ENCODE data around the gene SRD5A2.

SRD5A2 gene

DNA sequence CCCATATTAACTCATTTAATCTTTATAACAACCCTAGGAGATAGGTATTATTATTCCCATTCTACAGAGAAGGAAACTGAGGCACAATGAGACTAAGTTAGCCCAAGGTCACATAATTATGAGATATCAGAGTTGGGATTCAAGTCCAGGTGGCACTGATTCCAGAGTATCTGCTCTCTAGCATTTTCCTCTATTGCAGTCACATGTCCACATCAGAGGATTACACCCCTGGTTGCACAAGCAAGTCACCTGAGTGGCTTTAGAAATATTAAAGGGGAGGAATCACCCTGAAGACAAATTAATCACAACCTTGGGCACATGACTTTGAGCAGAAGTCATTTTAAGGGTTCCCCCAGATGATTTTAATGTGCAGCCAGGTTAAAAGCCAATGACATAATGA, 23.8 kb downstream of the SRD5A2 start:
- H3K9me3 ChIP-seq (ENCODE audit: control insufficient read depth, insufficient read depth, low read depth, low read length), result no peaks in the 10 kb centered on the region
- ChIA-PET POLR2A (no interaction called here), CTCF (no interaction called here)
- H3K36me3 ChIP-seq (ENCODE audit: control insufficient read depth in 2 of 2, insufficient read depth in 1 of 2, low read length in 2 of 2), result no peaks in the 10 kb centered on the region
- no peaks in the 10 kb centered on the region for H3K4me1 ChIP-seq (ENCODE audit: control insufficient read depth, insufficient read depth, low read length)
- no peak overlapping the region for H3K4me3 ChIP-seq (ENCODE audit: low read depth, low read length)
- TF ChIP-seq ZNF433 (tag by site-specific recombination; IDR thresholded peaks at IDR 0.05; ENCODE audit: low read depth), result no peak
- TF ChIP-seq ZNF2 (tag by site-specific recombination; IDR thresholded peaks at IDR 0.05), result no peak
- TF ChIP-seq, protein P1, sequence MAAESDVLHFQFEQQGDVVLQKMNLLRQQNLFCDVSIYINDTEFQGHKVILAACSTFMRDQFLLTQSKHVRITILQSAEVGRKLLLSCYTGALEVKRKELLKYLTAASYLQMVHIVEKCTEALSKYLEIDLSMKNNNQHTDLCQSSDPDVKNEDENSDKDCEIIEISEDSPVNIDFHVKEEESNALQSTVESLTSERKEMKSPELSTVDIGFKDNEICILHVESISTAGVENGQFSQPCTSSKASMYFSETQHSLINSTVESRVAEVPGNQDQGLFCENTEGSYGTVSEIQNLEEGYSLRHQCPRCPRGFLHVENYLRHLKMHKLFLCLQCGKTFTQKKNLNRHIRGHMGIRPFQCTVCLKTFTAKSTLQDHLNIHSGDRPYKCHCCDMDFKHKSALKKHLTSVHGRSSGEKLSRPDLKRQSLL (tag by site-specific recombination; IDR thresholded peaks at IDR 0.05), result no peak
- no peak for TF ChIP-seq ZNF791 (tag by site-specific recombination; IDR thresholded peaks at IDR 0.05)
- TF ChIP-seq, protein P2, sequence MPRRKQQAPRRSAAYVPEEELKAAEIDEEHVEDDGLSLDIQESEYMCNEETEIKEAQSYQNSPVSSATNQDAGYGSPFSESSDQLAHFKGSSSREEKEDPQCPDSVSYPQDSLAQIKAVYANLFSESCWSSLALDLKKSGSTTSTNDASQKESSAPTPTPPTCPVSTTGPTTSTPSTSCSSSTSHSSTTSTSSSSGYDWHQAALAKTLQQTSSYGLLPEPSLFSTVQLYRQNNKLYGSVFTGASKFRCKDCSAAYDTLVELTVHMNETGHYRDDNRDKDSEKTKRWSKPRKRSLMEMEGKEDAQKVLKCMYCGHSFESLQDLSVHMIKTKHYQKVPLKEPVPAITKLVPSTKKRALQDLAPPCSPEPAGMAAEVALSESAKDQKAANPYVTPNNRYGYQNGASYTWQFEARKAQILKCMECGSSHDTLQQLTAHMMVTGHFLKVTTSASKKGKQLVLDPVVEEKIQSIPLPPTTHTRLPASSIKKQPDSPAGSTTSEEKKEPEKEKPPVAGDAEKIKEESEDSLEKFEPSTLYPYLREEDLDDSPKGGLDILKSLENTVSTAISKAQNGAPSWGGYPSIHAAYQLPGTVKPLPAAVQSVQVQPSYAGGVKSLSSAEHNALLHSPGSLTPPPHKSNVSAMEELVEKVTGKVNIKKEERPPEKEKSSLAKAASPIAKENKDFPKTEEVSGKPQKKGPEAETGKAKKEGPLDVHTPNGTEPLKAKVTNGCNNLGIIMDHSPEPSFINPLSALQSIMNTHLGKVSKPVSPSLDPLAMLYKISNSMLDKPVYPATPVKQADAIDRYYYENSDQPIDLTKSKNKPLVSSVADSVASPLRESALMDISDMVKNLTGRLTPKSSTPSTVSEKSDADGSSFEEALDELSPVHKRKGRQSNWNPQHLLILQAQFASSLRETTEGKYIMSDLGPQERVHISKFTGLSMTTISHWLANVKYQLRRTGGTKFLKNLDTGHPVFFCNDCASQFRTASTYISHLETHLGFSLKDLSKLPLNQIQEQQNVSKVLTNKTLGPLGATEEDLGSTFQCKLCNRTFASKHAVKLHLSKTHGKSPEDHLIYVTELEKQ (tag by site-specific recombination; IDR thresholded peaks at IDR 0.05; ENCODE audit: borderline replicate concordance), result no peak
- no peak for TF ChIP-seq YY2 (tag by site-specific recombination; IDR thresholded peaks at IDR 0.05)
- TF ChIP-seq SCRT1 (tag by site-specific recombination; IDR thresholded peaks at IDR 0.05; ENCODE audit: borderline replicate concordance), result no peak
- TF ChIP-seq, protein P3, sequence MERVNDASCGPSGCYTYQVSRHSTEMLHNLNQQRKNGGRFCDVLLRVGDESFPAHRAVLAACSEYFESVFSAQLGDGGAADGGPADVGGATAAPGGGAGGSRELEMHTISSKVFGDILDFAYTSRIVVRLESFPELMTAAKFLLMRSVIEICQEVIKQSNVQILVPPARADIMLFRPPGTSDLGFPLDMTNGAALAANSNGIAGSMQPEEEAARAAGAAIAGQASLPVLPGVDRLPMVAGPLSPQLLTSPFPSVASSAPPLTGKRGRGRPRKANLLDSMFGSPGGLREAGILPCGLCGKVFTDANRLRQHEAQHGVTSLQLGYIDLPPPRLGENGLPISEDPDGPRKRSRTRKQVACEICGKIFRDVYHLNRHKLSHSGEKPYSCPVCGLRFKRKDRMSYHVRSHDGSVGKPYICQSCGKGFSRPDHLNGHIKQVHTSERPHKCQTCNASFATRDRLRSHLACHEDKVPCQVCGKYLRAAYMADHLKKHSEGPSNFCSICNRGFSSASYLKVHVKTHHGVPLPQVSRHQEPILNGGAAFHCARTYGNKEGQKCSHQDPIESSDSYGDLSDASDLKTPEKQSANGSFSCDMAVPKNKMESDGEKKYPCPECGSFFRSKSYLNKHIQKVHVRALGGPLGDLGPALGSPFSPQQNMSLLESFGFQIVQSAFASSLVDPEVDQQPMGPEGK (tag by site-specific recombination; IDR thresholded peaks at IDR 0.05), result no peak
- no peak for TF ChIP-seq ZNF174 (tag by site-specific recombination; IDR thresholded peaks at IDR 0.05)
- no peak for TF ChIP-seq SETDB1 (IDR thresholded peaks at IDR 0.05; ENCODE audit: insufficient read length, low read length)
- TF ChIP-seq ZNF221 (tag by site-specific recombination; IDR thresholded peaks at IDR 0.05; ENCODE audit: borderline replicate concordance), result no peak
- TF ChIP-seq ZFP37 (tag by site-specific recombination; IDR thresholded peaks at IDR 0.05), result no peak
- TF ChIP-seq, protein P4, sequence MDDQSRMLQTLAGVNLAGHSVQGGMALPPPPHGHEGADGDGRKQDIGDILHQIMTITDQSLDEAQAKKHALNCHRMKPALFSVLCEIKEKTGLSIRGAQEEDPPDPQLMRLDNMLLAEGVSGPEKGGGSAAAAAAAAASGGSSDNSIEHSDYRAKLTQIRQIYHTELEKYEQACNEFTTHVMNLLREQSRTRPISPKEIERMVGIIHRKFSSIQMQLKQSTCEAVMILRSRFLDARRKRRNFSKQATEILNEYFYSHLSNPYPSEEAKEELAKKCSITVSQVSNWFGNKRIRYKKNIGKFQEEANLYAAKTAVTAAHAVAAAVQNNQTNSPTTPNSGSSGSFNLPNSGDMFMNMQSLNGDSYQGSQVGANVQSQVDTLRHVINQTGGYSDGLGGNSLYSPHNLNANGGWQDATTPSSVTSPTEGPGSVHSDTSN (CRISPR knock-in tag; IDR thresholded peaks at IDR 0.05), result no peak
- no peak for TF ChIP-seq ZNF600 (tag by site-specific recombination; IDR thresholded peaks at IDR 0.05)
- no peak for TF ChIP-seq ZNF37A (tag by site-specific recombination; IDR thresholded peaks at IDR 0.05)
- no peak overlapping the region for H3K27ac ChIP-seq (ENCODE audit: extremely low read depth, low read depth, low read length)

DNA sequence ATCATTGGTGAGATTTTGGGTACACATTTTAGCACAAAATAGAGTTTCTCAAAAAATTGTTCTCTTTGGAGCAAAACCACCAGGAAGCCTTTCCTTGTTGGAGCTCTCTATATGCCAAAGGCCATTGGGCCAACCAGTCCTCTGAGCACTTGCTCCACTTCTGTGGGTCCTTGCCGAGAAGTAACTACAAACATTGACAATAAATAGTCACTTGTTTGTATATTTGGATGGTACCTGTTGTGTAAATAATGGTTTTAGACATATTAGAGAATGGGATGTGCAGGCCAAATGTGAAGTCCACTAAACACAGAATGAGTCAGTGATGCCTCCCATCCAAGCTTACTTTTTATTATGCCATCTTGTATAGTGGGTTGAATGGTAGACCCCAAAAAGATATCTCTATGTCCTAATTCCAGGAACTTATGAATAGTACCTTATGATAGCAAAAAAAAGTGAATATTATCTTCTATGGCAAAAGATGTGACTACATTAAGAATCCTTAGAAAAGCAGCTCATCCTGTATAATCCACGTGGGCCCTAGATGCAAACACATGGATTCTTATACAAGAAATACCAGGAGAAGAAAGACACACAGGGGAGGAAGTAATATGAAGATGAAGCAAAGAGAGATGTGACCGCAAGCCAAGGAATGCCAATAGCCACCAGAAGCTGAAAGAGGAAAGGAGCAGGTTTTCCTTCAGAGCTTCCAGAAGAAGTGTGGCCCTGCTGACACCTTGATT, 24.6 kb downstream of the SRD5A2 start:
- CTCF ChIA-PET, result interaction anchor here (1.2 kb wide), 1 partner anchor 33 kb away, joined by 3 read pairs; no protein-coding TSS in a partner anchor
- H3K27ac ChIP-seq (ENCODE audit: extremely low read depth, low read depth, low read length), result no peak overlapping the region
- H3K36me3 ChIP-seq (ENCODE audit: control insufficient read depth in 2 of 2, insufficient read depth in 1 of 2, low read length in 2 of 2), result no peaks in the 10 kb centered on the region
- H3K4me1 ChIP-seq (ENCODE audit: control insufficient read depth, insufficient read depth, low read length), result no peaks in the 10 kb centered on the region
- H3K4me3 ChIP-seq (ENCODE audit: low read depth, low read length), result no peak overlapping the region
- no peaks in the 10 kb centered on the region for H3K9me3 ChIP-seq (ENCODE audit: control insufficient read depth, insufficient read depth, low read depth, low read length)
- POLR2A ChIA-PET, result no interaction called here
- TF ChIP-seq, protein P5, sequence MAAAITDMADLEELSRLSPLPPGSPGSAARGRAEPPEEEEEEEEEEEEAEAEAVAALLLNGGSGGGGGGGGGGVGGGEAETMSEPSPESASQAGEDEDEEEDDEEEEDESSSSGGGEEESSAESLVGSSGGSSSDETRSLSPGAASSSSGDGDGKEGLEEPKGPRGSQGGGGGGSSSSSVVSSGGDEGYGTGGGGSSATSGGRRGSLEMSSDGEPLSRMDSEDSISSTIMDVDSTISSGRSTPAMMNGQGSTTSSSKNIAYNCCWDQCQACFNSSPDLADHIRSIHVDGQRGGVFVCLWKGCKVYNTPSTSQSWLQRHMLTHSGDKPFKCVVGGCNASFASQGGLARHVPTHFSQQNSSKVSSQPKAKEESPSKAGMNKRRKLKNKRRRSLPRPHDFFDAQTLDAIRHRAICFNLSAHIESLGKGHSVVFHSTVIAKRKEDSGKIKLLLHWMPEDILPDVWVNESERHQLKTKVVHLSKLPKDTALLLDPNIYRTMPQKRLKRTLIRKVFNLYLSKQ (tag by site-specific recombination; IDR thresholded peaks at IDR 0.05; ENCODE audit: borderline replicate concordance), result no peak
- TF ChIP-seq ZNF521 (tag by site-specific recombination; IDR thresholded peaks at IDR 0.05), result no peak
- TF ChIP-seq, protein P6, sequence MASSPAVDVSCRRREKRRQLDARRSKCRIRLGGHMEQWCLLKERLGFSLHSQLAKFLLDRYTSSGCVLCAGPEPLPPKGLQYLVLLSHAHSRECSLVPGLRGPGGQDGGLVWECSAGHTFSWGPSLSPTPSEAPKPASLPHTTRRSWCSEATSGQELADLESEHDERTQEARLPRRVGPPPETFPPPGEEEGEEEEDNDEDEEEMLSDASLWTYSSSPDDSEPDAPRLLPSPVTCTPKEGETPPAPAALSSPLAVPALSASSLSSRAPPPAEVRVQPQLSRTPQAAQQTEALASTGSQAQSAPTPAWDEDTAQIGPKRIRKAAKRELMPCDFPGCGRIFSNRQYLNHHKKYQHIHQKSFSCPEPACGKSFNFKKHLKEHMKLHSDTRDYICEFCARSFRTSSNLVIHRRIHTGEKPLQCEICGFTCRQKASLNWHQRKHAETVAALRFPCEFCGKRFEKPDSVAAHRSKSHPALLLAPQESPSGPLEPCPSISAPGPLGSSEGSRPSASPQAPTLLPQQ (tag by site-specific recombination; IDR thresholded peaks at IDR 0.05), result no peak
- TF ChIP-seq ZNF830 (tag by site-specific recombination; IDR thresholded peaks at IDR 0.05; ENCODE audit: low read depth), result no peak
- TF ChIP-seq, protein P7, sequence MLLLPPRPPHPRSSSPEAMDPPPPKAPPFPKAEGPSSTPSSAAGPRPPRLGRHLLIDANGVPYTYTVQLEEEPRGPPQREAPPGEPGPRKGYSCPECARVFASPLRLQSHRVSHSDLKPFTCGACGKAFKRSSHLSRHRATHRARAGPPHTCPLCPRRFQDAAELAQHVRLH (tag by site-specific recombination; IDR thresholded peaks at IDR 0.05), result no peak
- TF ChIP-seq ZNF677 (tag by site-specific recombination; IDR thresholded peaks at IDR 0.05), result no peak
- TF ChIP-seq, protein P8, sequence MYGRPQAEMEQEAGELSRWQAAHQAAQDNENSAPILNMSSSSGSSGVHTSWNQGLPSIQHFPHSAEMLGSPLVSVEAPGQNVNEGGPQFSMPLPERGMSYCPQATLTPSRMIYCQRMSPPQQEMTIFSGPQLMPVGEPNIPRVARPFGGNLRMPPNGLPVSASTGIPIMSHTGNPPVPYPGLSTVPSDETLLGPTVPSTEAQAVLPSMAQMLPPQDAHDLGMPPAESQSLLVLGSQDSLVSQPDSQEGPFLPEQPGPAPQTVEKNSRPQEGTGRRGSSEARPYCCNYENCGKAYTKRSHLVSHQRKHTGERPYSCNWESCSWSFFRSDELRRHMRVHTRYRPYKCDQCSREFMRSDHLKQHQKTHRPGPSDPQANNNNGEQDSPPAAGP (tag by site-specific recombination; IDR thresholded peaks at IDR 0.05), result no peak

Data from HEK293 (cell line).